HepG2 (cell line): Measurements from ENCODE around the gene SPATA13. TPM values are rescaled to one million over a fixed set of nuclear protein-coding genes. Genes with fewer than 3 reads are reported as not detected.
A peak's percentile ranks its signal among the peaks of the same experiment; 100 is the strongest.

Experiments used
- ATAC-seq: fragments of 200-7000 bp; cut with Tn5 transposase; 3 replicates; pipeline ENCODE4 v1.9.1; 2020; ENCODE audit warnings: mild to moderate bottlenecking, moderate library complexity
- BruUV-seq: library from RNA; stranded (reverse); fragments of 400-500 nt; replicated peaks from 2 replicates; lab custom pipeline; 2021; lab: Mats Ljungman, UMichigan
- CTCF ChIA-PET: fragments of 300-600 bp; formaldehyde crosslinking; extraction: SDS; loops from one replicate; lab custom pipeline; 2021; ENCODE audit warnings: low total read pairs, inconsistent platforms, low intra/inter-chr PET ratio; lab: Yijun Ruan, JAX
- POLR2A ChIA-PET: fragments of 350-600 bp; sonication (Branson Sonifier 250); formaldehyde crosslinking; loops from one replicate; lab custom pipeline; 2020; ENCODE audit warnings: antibody characterized with exemption, inconsistent platforms; lab: Yijun Ruan, JAX
- DNase-seq: peaks from one replicate; pipeline ENCODE4 v3.0.0-alpha.2; 2015; ENCODE audit warnings: low spot score
- FAIRE-seq: peaks from 3 replicates; lab custom pipeline; 2011; peaks lifted over from hg19 to GRCh38; lab: Jason Lieb, UNC
- H2AFZ ChIP-seq: one replicate; pipeline ENCODE4 v1.6.1; 2011; ENCODE audit warnings: low read length, inconsistent platforms
- H3K27ac ChIP-seq: fragments of 300-600 bp; 3 replicates; pipeline ENCODE4 v1.8.0; 2011; ENCODE audit warnings: mixed run types, mild to moderate bottlenecking, mixed read lengths, low read length, inconsistent platforms; ENCODE audit not compliant: insufficient read depth; ENCODE audit errors: extremely low read length
- H3K27me3 ChIP-seq, 2 experiments: fragments of 200-600 bp in 1 of 2; 2 replicates in 1 of 2; 3 replicates in 1 of 2; pipeline versions ENCODE4 v1.6.0 to v1.8.0; 2011; ENCODE audit warnings: low read length in 2 of 2, mild to moderate bottlenecking in 2 of 2, moderate library complexity in 2 of 2, inconsistent platforms in 1 of 2; ENCODE audit not compliant: insufficient read depth in 2 of 2, control insufficient read depth in 1 of 2
- H3K36me3 ChIP-seq, 2 experiments: fragments of 200-600 bp in 1 of 2; replicated peaks in 1 of 2; 2 replicates in 1 of 2; 3 replicates in 1 of 2; pipeline versions ENCODE4 v1.5.1 to v1.8.0; 2011; ENCODE audit warnings: low read length in 2 of 2, inconsistent platforms in 1 of 2; ENCODE audit not compliant: insufficient read depth in 2 of 2, control insufficient read depth in 1 of 2
- H3K4me1 ChIP-seq: 2 replicates; pipeline ENCODE4 v1.5.1; 2012; ENCODE audit warnings: low read length, inconsistent platforms; ENCODE audit not compliant: insufficient read depth
- H3K4me2 ChIP-seq: 2 replicates; pipeline ENCODE4 v1.6.0; 2011; ENCODE audit warnings: low read depth, low read length, inconsistent platforms
- H3K4me3 ChIP-seq, 3 experiments: fragments of 200-600 bp in 1 of 3; sonication (generic), shearing (Covaris generic) in 1 of 3; replicated peaks in 1 of 3; 2 replicates each; pipeline ENCODE4 v1.5.1; 2011 to 2016; ENCODE audit warnings: low read length in 3 of 3, inconsistent platforms in 2 of 3, low read depth in 2 of 3, mild to moderate bottlenecking in 2 of 3, control low read depth in 1 of 3, mixed read lengths in 1 of 3; ENCODE audit not compliant: insufficient read depth in 1 of 3
- H3K79me2 ChIP-seq: one replicate; pipeline ENCODE4 v1.6.1; 2011; ENCODE audit warnings: low read length, inconsistent platforms; ENCODE audit not compliant: insufficient read depth
- H3K9ac ChIP-seq: 2 replicates; pipeline ENCODE4 v1.6.0; 2011; ENCODE audit warnings: mild to moderate bottlenecking, low read depth, low read length, inconsistent platforms; ENCODE audit not compliant: insufficient read depth
- H3K9me3 ChIP-seq: 2 replicates; pipeline ENCODE4 v1.5.1; 2012; ENCODE audit warnings: mild to moderate bottlenecking, low read length
- H4K20me1 ChIP-seq: 2 replicates; pipeline ENCODE4 v1.6.0; 2011; ENCODE audit warnings: inconsistent platforms, mild to moderate bottlenecking, low read length, moderate library complexity; ENCODE audit not compliant: insufficient read depth
- HNF1A ChIP-seq, 2 experiments: sonication (generic) in 1 of 2; formaldehyde crosslinking in 1 of 2; IDR thresholded peaks; 2 replicates each; pipeline versions ENCODE4 v1.4.0 to v1.6.1; 2016 to 2020; ENCODE audit warnings: borderline replicate concordance in 1 of 2, low read depth in 1 of 2, mild to moderate bottlenecking in 1 of 2, missing genetic modification reagents in 1 of 2
- KLF13 ChIP-seq: sonication (generic); formaldehyde crosslinking; IDR thresholded peaks from 2 replicates; pipeline ENCODE4 v1.4.0; 2020; ENCODE audit warnings: mild to moderate bottlenecking, missing genetic modification reagents
- NR2F1 ChIP-seq, 2 experiments: fragments of 450-650 bp in 1 of 2; formaldehyde crosslinking in 1 of 2; IDR thresholded peaks; 2 replicates each; pipeline versions ENCODE4 v1.5.0 to v1.6.1; 2016 to 2020; ENCODE audit warnings: mild to moderate bottlenecking in 1 of 2, missing compliant biosample characterization in 1 of 2, missing genetic modification reagents in 1 of 2, moderate library complexity in 1 of 2
- NR2F6 ChIP-seq, 2 experiments: IDR thresholded peaks; 2 replicates each; pipeline ENCODE4 v1.6.1; 2016; ENCODE audit warnings: antibody characterized with exemption in 1 of 2, mild to moderate bottlenecking in 1 of 2
- ZBTB26 ChIP-seq: IDR thresholded peaks from 2 replicates; pipeline ENCODE4 v1.6.1; 2016; ENCODE audit warnings: missing compliant biosample characterization, missing genetic modification reagents, borderline replicate concordance
- WGBS: methylation state at CpG from one replicate; pipeline ENCODE4 v1.1.6; 2017; ENCODE audit warnings: low lambda C conversion rate; 5-methylcytosine and 5-hydroxymethylcytosine counted together
- in situ Hi-C: cut with HindIII; loops from 2 replicates; pipeline ENCODE4 v1.10.0; 2017; ENCODE audit warnings: low pct_unique_long_range_greater_than_20kb; ENCODE audit not compliant: extremely low pct_ligation_motif_present
- intact Hi-C: fragments of 100-400 bp; cut with micrococcal nuclease; formaldehyde crosslinking; loops from one replicate; pipeline ENCODE4 v1.10.0; 2022; ENCODE audit not compliant: unreplicated experiment
- polyA plus RNA-seq, 8 experiments: library from polyadenylated mRNA; depleted of rRNA in 3 of 8; stranded (reverse) in 7 of 8; unstranded in 1 of 8; fragments of >200 nt; fragmentation: Illumina TruSeq in 4 of 8; extraction: Trizol in 4 of 8; gene quantifications; 2 replicates each; pipeline versions ENCODE4 v1.2.1 to v1.2.3, GENCODE V29; 2011 to 2016; ENCODE audit warnings: low read depth in 4 of 8, missing spikeins in 1 of 8, mixed read lengths in 1 of 8; ENCODE audit not compliant: insufficient read depth in 1 of 8
- total RNA-seq, 5 experiments: library from RNA; depleted of rRNA; stranded (reverse); fragments of >200 nt; fragmentation: Illumina TruSeq; extraction: Trizol; gene quantifications; 2 replicates each; pipeline ENCODE4 v1.2.3, GENCODE V29; 2016; ENCODE audit warnings: low read depth in 1 of 5

The SPATA13 gene
- total and polyA plus RNA-seq, 2 of the 13 experiments (the other 11 are each of a cell fraction or from before 2014, with no cell fraction given): 11.3 to 14.2 TPM

- TF ChIP-seq ZBTB26: peak; percentile 42; the same call in 1 of the 2 replicates
- TF ChIP-seq KLF13 (CRISPR knock-in tag): no peak
- TF ChIP-seq, all 625 proteins: peak for 56
Measured at GRCh38 chr13:24212674-24213073, 52.2 kb downstream of the SPATA13 start (continued).

GRCh38 chr13:24213932-24214331 is 53.4 kb downstream of the SPATA13 start:
- no peaks in the 10 kb centered on the region for H4K20me1 ChIP-seq
- H3K9me3 ChIP-seq: no peaks in the 10 kb centered on the region
- POLR2A ChIA-PET: no interaction called here
- TF ChIP-seq HNF1A (IDR thresholded peaks at IDR 0.05; ENCODE audit: low read depth): no peak
- no peak for TF ChIP-seq HNF1A (CRISPR knock-in tag; IDR thresholded peaks at IDR 0.05; ENCODE audit: borderline replicate concordance)
- 0 out of 4 replicates have a peak, but pooled peaks of 1 of the 2 experiments have one; percentile 22 for TF ChIP-seq NR2F1 (CRISPR knock-in tag; IDR thresholded peaks at IDR 0.05)
- peak; percentile 41; the same call in 1 of the 2 replicates for TF ChIP-seq NR2F6 (IDR thresholded peaks at IDR 0.05)
- TF ChIP-seq NR2F6 (CRISPR knock-in tag; IDR thresholded peaks at IDR 0.05): peak; percentile 52; the same call in 1 of the 2 replicates
- WGBS: 63% methylated on average over 3 of the region's 3 CpGs
- H3K27ac ChIP-seq: no peak overlapping the region
- H3K4me2 ChIP-seq: no peak overlapping the region
- no peak overlapping the region for H2AFZ ChIP-seq
- no TSS peak for BruUV-seq
- H3K36me3 ChIP-seq: peaks cover 0 to 1% of the 10 kb centered on the region in 2 experiments; a peak in 1 of 5 replicates
- no peak for ATAC-seq
- H3K79me2 ChIP-seq: peaks cover 33% of the 10 kb centered on the region
- H3K4me3 ChIP-seq: no peak overlapping the region
- H3K4me1 ChIP-seq: peaks cover 71% of the 10 kb centered on the region
- no peak overlapping the region for H3K9ac ChIP-seq
- no peak for DNase-seq
- in situ Hi-C loops: no loop called here
- CTCF ChIA-PET: no interaction called here
- intact Hi-C loops: no loop called here
- FAIRE-seq: no peak
- H3K27me3 ChIP-seq: no peaks in the 10 kb centered on the region
